ENCODE data around the gene PPTC7.
"Not testable (repeated sequence)": the region's sequence is repeated elsewhere in the genome, so short reads cannot be mapped to it uniquely, and the experiment has no call there.

The PPTC7 gene

DNA sequence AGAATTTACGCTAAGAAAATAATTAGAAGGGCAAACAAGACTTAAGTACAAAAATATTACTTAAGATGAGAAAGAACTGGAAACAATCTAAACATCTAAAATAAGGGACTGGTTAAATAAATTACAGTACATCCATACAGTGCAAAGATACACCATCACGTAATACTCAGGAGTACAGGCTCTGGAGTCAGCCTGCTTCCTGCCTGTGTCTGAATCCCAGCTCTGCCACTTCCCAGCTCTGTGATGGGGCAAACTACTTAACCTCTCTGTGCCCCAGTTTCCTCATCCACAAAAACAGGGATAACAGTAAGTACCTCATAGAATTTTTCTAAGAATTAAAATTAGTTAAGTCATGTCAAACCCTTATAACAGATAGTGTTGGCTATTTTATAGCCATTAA lies 36.0 kb downstream of the PPTC7 start:
- Histone ChIP-seq H3K36me3 (ENCODE audit: control insufficient read depth, low read length) (peaks cover 86% of the 10 kb centered on the region), H3K9me2 (replicated peaks; ENCODE audit: control insufficient read depth, low read length) (no peaks in the 10 kb centered on the region), H3K27me3 (ENCODE audit: control insufficient read depth, low read length) (no peaks in the 10 kb centered on the region), H3K4me1 (ENCODE audit: control insufficient read depth, low read length) (no peaks in the 10 kb centered on the region), H3K4me3 (ENCODE audit: low read length) (no peak overlapping the region), H3F3A (ENCODE audit: control insufficient read depth, insufficient read depth) (0 out of 2 replicates have a peak, but pooled peaks cover 2% of the 10 kb centered on the region), H3K4me2 (ENCODE audit: low read length) (no peak overlapping the region), H3K9me3 (ENCODE audit: control insufficient read depth, insufficient read depth, low read length) (no peaks in the 10 kb centered on the region), H4K20me1 (ENCODE audit: control insufficient read depth, insufficient read depth, low read depth, low read length) (peaks cover 10% of the 10 kb centered on the region; the same call in 1 of the 2 replicates), H3K79me2 (ENCODE audit: control insufficient read depth, low read length) (peaks cover 90% of the 10 kb centered on the region), H3K27ac (ENCODE audit: low read depth, low read length) (no peak overlapping the region)
- TF ChIP-seq, protein P1, sequence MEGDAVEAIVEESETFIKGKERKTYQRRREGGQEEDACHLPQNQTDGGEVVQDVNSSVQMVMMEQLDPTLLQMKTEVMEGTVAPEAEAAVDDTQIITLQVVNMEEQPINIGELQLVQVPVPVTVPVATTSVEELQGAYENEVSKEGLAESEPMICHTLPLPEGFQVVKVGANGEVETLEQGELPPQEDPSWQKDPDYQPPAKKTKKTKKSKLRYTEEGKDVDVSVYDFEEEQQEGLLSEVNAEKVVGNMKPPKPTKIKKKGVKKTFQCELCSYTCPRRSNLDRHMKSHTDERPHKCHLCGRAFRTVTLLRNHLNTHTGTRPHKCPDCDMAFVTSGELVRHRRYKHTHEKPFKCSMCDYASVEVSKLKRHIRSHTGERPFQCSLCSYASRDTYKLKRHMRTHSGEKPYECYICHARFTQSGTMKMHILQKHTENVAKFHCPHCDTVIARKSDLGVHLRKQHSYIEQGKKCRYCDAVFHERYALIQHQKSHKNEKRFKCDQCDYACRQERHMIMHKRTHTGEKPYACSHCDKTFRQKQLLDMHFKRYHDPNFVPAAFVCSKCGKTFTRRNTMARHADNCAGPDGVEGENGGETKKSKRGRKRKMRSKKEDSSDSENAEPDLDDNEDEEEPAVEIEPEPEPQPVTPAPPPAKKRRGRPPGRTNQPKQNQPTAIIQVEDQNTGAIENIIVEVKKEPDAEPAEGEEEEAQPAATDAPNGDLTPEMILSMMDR (IDR thresholded peaks at IDR 0.05; ENCODE audit: low read depth, low read length, poor library complexity, severe bottlenecking), result no peak
- no peak for TF ChIP-seq EZH2phosphoT487 (IDR thresholded peaks at IDR 0.05; ENCODE audit: borderline replicate concordance, low read length)

DNA sequence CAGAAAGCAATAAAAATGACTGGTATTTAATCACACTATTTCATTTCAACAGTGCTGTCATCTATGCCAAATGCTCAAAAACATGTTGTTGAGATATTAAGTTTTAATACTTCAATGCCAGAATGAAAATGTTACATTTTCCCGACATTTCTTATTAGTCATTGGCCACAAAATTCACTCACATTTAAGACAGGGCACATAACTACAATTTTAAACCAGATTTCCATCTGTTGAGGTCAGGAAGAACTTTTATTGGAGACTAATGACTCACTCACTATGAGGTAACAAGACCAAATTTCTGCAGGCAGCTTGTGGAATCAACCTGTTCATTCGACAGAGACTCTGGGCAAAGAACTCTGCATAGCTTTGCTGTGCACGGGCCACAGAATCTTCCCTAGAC lies 36.8 kb downstream of the PPTC7 start:
- Histone ChIP-seq H3K4me3 (ENCODE audit: low read length) (no peak overlapping the region), H3K4me1 (ENCODE audit: control insufficient read depth, low read length) (no peaks in the 10 kb centered on the region), H3K36me3 (ENCODE audit: control insufficient read depth, low read length) (peaks cover 85% of the 10 kb centered on the region), H3F3A (ENCODE audit: control insufficient read depth, insufficient read depth) (0 out of 2 replicates have a peak, but pooled peaks cover 2% of the 10 kb centered on the region), H3K4me2 (ENCODE audit: low read length) (no peak overlapping the region), H4K20me1 (ENCODE audit: control insufficient read depth, insufficient read depth, low read depth, low read length) (peaks cover 4% of the 10 kb centered on the region; the same call in 1 of the 2 replicates), H3K79me2 (ENCODE audit: control insufficient read depth, low read length) (peaks cover 88% of the 10 kb centered on the region), H3K9me2 (replicated peaks; ENCODE audit: control insufficient read depth, low read length) (no peaks in the 10 kb centered on the region), H3K9me3 (ENCODE audit: control insufficient read depth, insufficient read depth, low read length) (no peaks in the 10 kb centered on the region), H3K27me3 (ENCODE audit: control insufficient read depth, low read length) (no peaks in the 10 kb centered on the region), H3K27ac (ENCODE audit: low read depth, low read length) (no peak overlapping the region)
- TF ChIP-seq, protein P1 (IDR thresholded peaks at IDR 0.05; ENCODE audit: low read depth, low read length, poor library complexity, severe bottlenecking), result no peak
- TF ChIP-seq EZH2phosphoT487 (IDR thresholded peaks at IDR 0.05; ENCODE audit: borderline replicate concordance, low read length), result no peak

DNA sequence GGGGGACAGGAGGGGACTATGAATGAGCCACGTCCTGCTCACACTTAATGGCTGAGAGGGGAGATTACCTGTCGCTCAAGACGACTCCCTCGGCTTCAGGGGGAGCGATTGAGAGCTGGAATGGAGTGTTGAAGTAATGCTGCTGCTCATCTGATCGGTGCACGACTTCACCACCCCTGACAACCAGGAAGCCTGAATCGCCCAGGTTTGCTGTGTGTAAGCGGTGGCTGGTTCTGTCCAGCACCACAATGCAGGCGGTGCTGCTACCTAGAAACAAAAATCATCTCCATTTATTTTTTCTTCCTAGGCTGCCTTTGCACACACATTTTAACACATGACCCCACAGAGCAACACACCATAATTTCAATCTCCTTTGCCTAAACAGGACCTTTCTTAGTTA lies 37.3 kb downstream of the PPTC7 start:
- Histone ChIP-seq H3K27me3 (ENCODE audit: control insufficient read depth, low read length) (no peaks in the 10 kb centered on the region), H3K4me3 (ENCODE audit: low read length) (no peak overlapping the region), H3K36me3 (ENCODE audit: control insufficient read depth, low read length) (peaks cover 80% of the 10 kb centered on the region), H4K20me1 (ENCODE audit: control insufficient read depth, insufficient read depth, low read depth, low read length) (peaks cover 4% of the 10 kb centered on the region; the same call in 1 of the 2 replicates), H3K27ac (ENCODE audit: low read depth, low read length) (no peak overlapping the region), H3K79me2 (ENCODE audit: control insufficient read depth, low read length) (peaks cover 82% of the 10 kb centered on the region), H3K4me2 (ENCODE audit: low read length) (no peak overlapping the region), H3F3A (ENCODE audit: control insufficient read depth, insufficient read depth) (0 out of 2 replicates have a peak, but pooled peaks cover 2% of the 10 kb centered on the region), H3K4me1 (ENCODE audit: control insufficient read depth, low read length) (no peaks in the 10 kb centered on the region), H3K9me2 (replicated peaks; ENCODE audit: control insufficient read depth, low read length) (no peaks in the 10 kb centered on the region), H3K9me3 (ENCODE audit: control insufficient read depth, insufficient read depth, low read length) (no peaks in the 10 kb centered on the region)
- no peak for TF ChIP-seq EZH2phosphoT487 (IDR thresholded peaks at IDR 0.05; ENCODE audit: borderline replicate concordance, low read length)
- TF ChIP-seq, protein P1 (IDR thresholded peaks at IDR 0.05; ENCODE audit: low read depth, low read length, poor library complexity, severe bottlenecking), result no peak

DNA sequence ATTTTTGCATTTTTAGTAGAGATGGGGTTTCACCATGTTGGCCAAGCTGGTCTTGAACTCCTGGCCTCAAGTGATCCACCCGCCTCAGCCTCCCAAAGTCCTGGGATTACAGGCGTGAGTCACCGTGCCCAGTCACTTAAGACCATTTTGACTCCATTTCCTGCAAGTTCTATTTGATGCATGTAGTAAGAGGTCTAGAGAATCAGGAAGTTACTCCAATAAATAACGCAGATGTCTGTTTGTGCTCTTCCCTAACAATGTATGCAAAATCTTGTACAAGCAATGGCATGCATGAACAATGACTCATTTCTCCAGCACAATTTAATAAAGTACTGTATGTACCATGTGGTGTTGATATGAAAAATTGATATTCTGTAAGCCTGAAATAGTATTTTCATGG lies 37.9 kb downstream of the PPTC7 start:
- H3K36me3 ChIP-seq (ENCODE audit: control insufficient read depth, low read length), result peaks cover 74% of the 10 kb centered on the region
- H3K4me2 ChIP-seq (ENCODE audit: low read length); H3K27ac ChIP-seq (ENCODE audit: low read depth, low read length); H3K9me3 ChIP-seq (ENCODE audit: control insufficient read depth, insufficient read depth, low read length); H4K20me1 ChIP-seq (ENCODE audit: control insufficient read depth, insufficient read depth, low read depth, low read length); H3K4me3 ChIP-seq (ENCODE audit: low read length); H3K4me1 ChIP-seq (ENCODE audit: control insufficient read depth, low read length); H3K9me2 ChIP-seq (replicated peaks; ENCODE audit: control insufficient read depth, low read length); H3K27me3 ChIP-seq (ENCODE audit: control insufficient read depth, low read length); H3F3A ChIP-seq (ENCODE audit: control insufficient read depth, insufficient read depth): not testable (repeated sequence)
- peaks cover 77% of the 10 kb centered on the region for H3K79me2 ChIP-seq (ENCODE audit: control insufficient read depth, low read length)

All from DOHH2 (cell line).